Measurements from ENCODE around the gene DPM2. TPM values are rescaled to one million over a fixed set of nuclear protein-coding genes. Genes with fewer than 3 reads are reported as not detected.

DPM2 gene
- total RNA-seq, 4 donors from 2014 or later = 12.5 to 18.5 (median 15.7) TPM

DNA sequence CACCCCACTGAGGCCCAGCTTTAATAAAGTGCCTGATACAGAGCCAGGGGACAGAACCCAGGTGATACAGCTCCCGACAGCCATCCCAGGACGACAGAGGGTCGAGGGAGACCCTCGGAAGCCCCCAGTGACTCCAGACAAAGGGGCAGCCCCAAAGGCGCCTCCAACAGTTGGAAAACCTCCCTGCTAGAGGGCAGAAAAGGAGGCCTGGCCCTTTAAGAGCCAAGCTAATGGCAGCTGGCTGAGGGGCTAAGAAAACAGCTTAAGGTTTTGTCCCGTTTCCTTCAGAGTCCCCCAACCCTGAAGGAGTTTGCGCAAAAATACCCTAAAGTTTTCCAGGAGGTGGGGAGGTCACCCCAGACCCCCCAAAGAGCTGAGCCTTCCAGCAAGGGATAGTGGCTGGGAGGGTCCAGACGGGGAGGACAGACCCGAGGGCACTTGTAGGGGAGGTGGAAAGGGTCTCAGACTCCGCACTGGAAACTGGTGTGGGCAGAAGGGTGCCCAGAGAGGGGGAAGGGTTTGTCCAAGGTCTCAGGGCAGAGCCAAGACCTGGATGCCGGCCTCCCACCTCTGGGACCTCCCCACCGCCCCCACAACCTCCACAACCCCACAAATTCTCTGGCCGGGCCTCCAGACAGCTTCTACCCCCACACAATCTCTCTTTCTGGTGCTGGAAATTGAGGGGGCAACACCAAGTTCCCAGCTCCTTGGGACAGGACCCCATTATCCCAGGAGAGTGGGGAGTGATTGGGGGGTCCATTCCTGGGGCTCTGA lies 52.0 kb downstream of the DPM2 start:
- Histone ChIP-seq H3K4me1 (peaks cover 0 to 25% (median 5%) of the 10 kb centered on the region in 3 donors), H3K27ac (no peak overlapping the region), H3K9me3 (no peaks in the 10 kb centered on the region), H3K36me3 (peaks cover 19 to 70% (median 32%) of the 10 kb centered on the region in 3 donors), H3K4me3 (no peak overlapping the region), H3K27me3 (no peaks in the 10 kb centered on the region)
- DNase-seq = no peak
- WGBS, 2 donors = 60 to 82% methylated on average over 5 to 12 of the region's 13 CpGs
- intact Hi-C loops (cut with DNase I) = no loop called here
- TF ChIP-seq, protein P1, sequence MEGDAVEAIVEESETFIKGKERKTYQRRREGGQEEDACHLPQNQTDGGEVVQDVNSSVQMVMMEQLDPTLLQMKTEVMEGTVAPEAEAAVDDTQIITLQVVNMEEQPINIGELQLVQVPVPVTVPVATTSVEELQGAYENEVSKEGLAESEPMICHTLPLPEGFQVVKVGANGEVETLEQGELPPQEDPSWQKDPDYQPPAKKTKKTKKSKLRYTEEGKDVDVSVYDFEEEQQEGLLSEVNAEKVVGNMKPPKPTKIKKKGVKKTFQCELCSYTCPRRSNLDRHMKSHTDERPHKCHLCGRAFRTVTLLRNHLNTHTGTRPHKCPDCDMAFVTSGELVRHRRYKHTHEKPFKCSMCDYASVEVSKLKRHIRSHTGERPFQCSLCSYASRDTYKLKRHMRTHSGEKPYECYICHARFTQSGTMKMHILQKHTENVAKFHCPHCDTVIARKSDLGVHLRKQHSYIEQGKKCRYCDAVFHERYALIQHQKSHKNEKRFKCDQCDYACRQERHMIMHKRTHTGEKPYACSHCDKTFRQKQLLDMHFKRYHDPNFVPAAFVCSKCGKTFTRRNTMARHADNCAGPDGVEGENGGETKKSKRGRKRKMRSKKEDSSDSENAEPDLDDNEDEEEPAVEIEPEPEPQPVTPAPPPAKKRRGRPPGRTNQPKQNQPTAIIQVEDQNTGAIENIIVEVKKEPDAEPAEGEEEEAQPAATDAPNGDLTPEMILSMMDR (IDR thresholded peaks at IDR 0.05) = no peak
- TF ChIP-seq POLR2A (IDR thresholded peaks at IDR 0.05) = no peak

Other genes starting within 250 kb of the DPM2 start
- under 1 TPM in 1 of 4 donors, not detected in 3; 0.19 TPM for gene CFAP157, start 230.9 kb downstream of the DPM2 start, total RNA-seq
- 10 to 100 TPM in 3 of 4 donors, 1 to 10 TPM in 1; 4.5 to 12.6 (median 11.6) TPM for gene PTRH1, start 222.2 kb downstream of the DPM2 start, total RNA-seq
- under 1 TPM in 2 of 4 donors, not detected in 2; under 0.01 to 0.23 TPM for gene TTC16, start 221.8 kb downstream of the DPM2 start, total RNA-seq
- 10 to 100 TPM; 10.7 to 12.5 (median 11.5) TPM for gene TOR2A, start 202.6 kb downstream of the DPM2 start, total RNA-seq
- gene SH2D3C, start 159.2 kb downstream of the DPM2 start, total RNA-seq = 1 to 10 TPM in 3 of 4 donors, under 1 TPM in 1; 0.38 to 4.8 (median 2.8) TPM
- 10 to 100 TPM; 22.3 to 53.2 (median 41.2) TPM for gene CDK9, start 151.8 kb downstream of the DPM2 start, total RNA-seq
- 10 to 100 TPM; 38.2 to 52.0 (median 47.0) TPM for gene FPGS, start 135.0 kb downstream of the DPM2 start, total RNA-seq
- 10 to 100 TPM in 3 of 4 donors, 1 to 10 TPM in 1; 7.2 to 32.8 (median 18.0) TPM for gene ENG, start 83.2 kb downstream of the DPM2 start, total RNA-seq
- gene AK1, start 60.2 kb downstream of the DPM2 start, total RNA-seq = 10 to 100 TPM; 11.1 to 36.1 (median 26.8) TPM
- 10 to 100 TPM; 14.5 to 69.4 (median 26.1) TPM for gene ST6GALNAC6, start 38.3 kb downstream of the DPM2 start, total RNA-seq
- gene ST6GALNAC4, start 20.8 kb downstream of the DPM2 start, total RNA-seq = 10 to 100 TPM; 12.5 to 33.0 (median 23.8) TPM
- 1 to 10 TPM in 3 of 4 donors, not detected in 1; 3.1 to 4.6 (median 3.6) TPM for gene PIP5KL1, start 7.1 kb downstream of the DPM2 start, total RNA-seq
- gene EEIG1, start 43.1 kb upstream of the DPM2 start, total RNA-seq = 10 to 100 TPM; 16.9 to 65.0 (median 24.0) TPM
- 1 to 10 TPM; 6.3 to 8.8 (median 7.8) TPM for gene NAIF1, start 129.5 kb upstream of the DPM2 start, total RNA-seq
- gene SLC25A25, start 130.4 kb upstream of the DPM2 start, total RNA-seq = 10 to 100 TPM; 15.8 to 37.9 (median 24.1) TPM
- gene PTGES2, start 189.9 kb upstream of the DPM2 start, total RNA-seq = 100 to 1,000 TPM in 1 of 4 donors, 10 to 100 TPM in 3; 54.2 to 118 (median 83.0) TPM
- gene LCN2, start 211.6 kb upstream of the DPM2 start, total RNA-seq = 100 to 1,000 TPM in 3 of 4 donors, 10 to 100 TPM in 1; 36.2 to 931 (median 809) TPM
- gene BBLN, start 222.4 kb upstream of the DPM2 start, total RNA-seq = 100 to 1,000 TPM; 124 to 214 (median 162) TPM